H9 (cell line): ENCODE results near the gene SF3A2. TPM values are rescaled to one million over a fixed set of nuclear protein-coding genes. Genes with fewer than 3 reads are reported as not detected.
A peak's percentile ranks its signal among the peaks of the same experiment; 100 is the strongest.

ENCODE experiments used
- DNase-seq: peaks from one replicate; pipeline ENCODE4 v3.0.0-alpha.2; 2017
- H2AFZ ChIP-seq: one replicate; pipeline ENCODE4 v1.6.1; 2013; ENCODE audit warnings: mild to moderate bottlenecking, low read length, control low read depth, moderate library complexity
- H2AK5ac ChIP-seq: 2 replicates; pipeline ENCODE4 v1.6.1; 2013; ENCODE audit warnings: low read length, control low read depth, mixed read lengths; ENCODE audit not compliant: insufficient read length
- H2BK120ac ChIP-seq: one replicate; pipeline ENCODE4 v1.6.1; 2013; ENCODE audit warnings: low read depth, mild to moderate bottlenecking, low read length, control low read depth, inconsistent platforms; ENCODE audit not compliant: poor library complexity, severe bottlenecking
- H2BK12ac ChIP-seq: 2 replicates; pipeline ENCODE4 v1.6.1; 2013; ENCODE audit warnings: low read length, control low read depth, mixed read lengths, low read depth; ENCODE audit not compliant: insufficient read length
- H2BK15ac ChIP-seq: 2 replicates; pipeline ENCODE4 v1.6.1; 2013; ENCODE audit warnings: low read depth, low read length, control low read depth
- H2BK20ac ChIP-seq: one replicate; pipeline ENCODE4 v1.6.1; 2013; ENCODE audit warnings: low read depth, mild to moderate bottlenecking, low read length, control low read depth, inconsistent platforms; ENCODE audit not compliant: poor library complexity, severe bottlenecking
- H2BK5ac ChIP-seq: 2 replicates; pipeline ENCODE4 v1.6.1; 2013; ENCODE audit warnings: low read length, control low read depth, mixed read lengths; ENCODE audit not compliant: insufficient read length
- H3K14ac ChIP-seq: 2 replicates; pipeline ENCODE4 v1.6.1; 2013; ENCODE audit warnings: low read length, control low read depth; ENCODE audit not compliant: insufficient read depth
- H3K18ac ChIP-seq: 2 replicates; pipeline ENCODE4 v1.6.1; 2013; ENCODE audit warnings: low read depth, mild to moderate bottlenecking, mixed read lengths, low read length, control low read depth; ENCODE audit not compliant: insufficient read length
- H3K23ac ChIP-seq: 2 replicates; pipeline ENCODE4 v1.6.1; 2013; ENCODE audit warnings: low read length, control low read depth, mixed read lengths, low read depth; ENCODE audit not compliant: insufficient read length
- H3K23me2 ChIP-seq: 2 replicates; pipeline ENCODE4 v1.6.1; 2013; ENCODE audit warnings: low read depth, mild to moderate bottlenecking, mixed read lengths, low read length, control low read depth; ENCODE audit not compliant: insufficient read length, poor library complexity, severe bottlenecking
- H3K27ac ChIP-seq: 2 replicates; pipeline ENCODE4 v1.5.1; 2013; ENCODE audit warnings: low read length, control low read depth, mixed read lengths, low read depth; ENCODE audit not compliant: insufficient read length
- H3K27me3 ChIP-seq: 2 replicates; pipeline ENCODE4 v1.6.1; 2013; ENCODE audit warnings: low read length, control low read depth, inconsistent platforms; ENCODE audit not compliant: insufficient read depth
- H3K4ac ChIP-seq: 2 replicates; pipeline ENCODE4 v1.6.1; 2013; ENCODE audit warnings: low read depth, mild to moderate bottlenecking, control low read depth, inconsistent platforms, low read length, moderate library complexity
- H3K4me1 ChIP-seq: 2 replicates; pipeline ENCODE4 v1.6.1; 2013; ENCODE audit warnings: low read length, control low read depth, inconsistent platforms; ENCODE audit not compliant: insufficient read depth
- H3K4me2 ChIP-seq: 2 replicates; pipeline ENCODE4 v1.6.1; 2013; ENCODE audit warnings: low read length, control low read depth, mixed read lengths; ENCODE audit not compliant: insufficient read length, insufficient read depth
- H3K56ac ChIP-seq: 2 replicates; pipeline ENCODE4 v1.6.1; 2013; ENCODE audit warnings: low read depth, mild to moderate bottlenecking, mixed read lengths, low read length, control low read depth; ENCODE audit not compliant: insufficient read length
- H3K79me1 ChIP-seq: 2 replicates; pipeline ENCODE4 v1.6.1; 2013; ENCODE audit warnings: low read depth, mild to moderate bottlenecking, moderate library complexity, low read length, control low read depth, inconsistent platforms; ENCODE audit not compliant: insufficient read depth, poor library complexity, severe bottlenecking
- H3K79me2 ChIP-seq: 2 replicates; pipeline ENCODE4 v1.6.1; 2013; ENCODE audit warnings: low read length, control low read depth, inconsistent platforms; ENCODE audit not compliant: insufficient read depth
- H3K9ac ChIP-seq: 2 replicates; pipeline ENCODE4 v1.6.1; 2013; ENCODE audit warnings: low read length, control low read depth, mixed read lengths; ENCODE audit not compliant: insufficient read length; ENCODE audit errors: extremely low read depth
- H3K9me3 ChIP-seq: one replicate; pipeline ENCODE4 v1.6.1; 2013; ENCODE audit warnings: low read depth, low read length, inconsistent platforms; ENCODE audit not compliant: control insufficient read depth
- H3T11ph ChIP-seq: one replicate; pipeline ENCODE4 v1.6.1; 2013; ENCODE audit warnings: mild to moderate bottlenecking, low read length, control low read depth, inconsistent platforms
- H4K20me1 ChIP-seq: one replicate; pipeline ENCODE4 v1.6.1; 2013; ENCODE audit not compliant: control insufficient read depth, insufficient read length, insufficient read depth
- H4K5ac ChIP-seq: 2 replicates; pipeline ENCODE4 v1.6.1; 2013; ENCODE audit warnings: low read depth, mild to moderate bottlenecking, mixed read lengths, low read length, control low read depth; ENCODE audit not compliant: insufficient read length
- H4K8ac ChIP-seq: replicated peaks from 2 replicates; pipeline ENCODE4 v1.6.1; 2013; ENCODE audit warnings: low read length, control low read depth, mixed read lengths, low read depth; ENCODE audit not compliant: insufficient read length
- H4K91ac ChIP-seq: 2 replicates; pipeline ENCODE4 v1.6.1; 2013; ENCODE audit warnings: low read depth, mild to moderate bottlenecking, moderate library complexity, mixed read lengths, low read length, control low read depth; ENCODE audit not compliant: insufficient read length
- H3K27ac Mint-ChIP-seq, 3 experiments: 2 replicates in 2 of 3; 3 replicates in 1 of 3; pipeline ENCODE4 v1.8.0; 2020 to 2021; ENCODE audit warnings: mixed read lengths in 3 of 3, mild to moderate bottlenecking in 1 of 3, moderate library complexity in 1 of 3
- H3K27me3 Mint-ChIP-seq: 2 replicates; pipeline ENCODE4 v1.8.0; 2021; ENCODE audit warnings: low read depth, mild to moderate bottlenecking, moderate library complexity, mixed read lengths
- H3K36me3 Mint-ChIP-seq, 3 experiments: 2 replicates in 2 of 3; 3 replicates in 1 of 3; pipeline ENCODE4 v1.8.0; 2020 to 2021; ENCODE audit warnings: low read depth in 3 of 3, mixed read lengths in 3 of 3; ENCODE audit not compliant: insufficient read depth in 1 of 3
- H3K4me1 Mint-ChIP-seq, 2 experiments: 2 replicates each; pipeline ENCODE4 v1.8.0; 2020; ENCODE audit warnings: mixed read lengths in 2 of 2
- H3K4me3 Mint-ChIP-seq, 2 experiments: 2 replicates in 1 of 2; 3 replicates in 1 of 2; pipeline ENCODE4 v1.8.0; 2020 to 2021; ENCODE audit warnings: mild to moderate bottlenecking in 2 of 2, mixed read lengths in 2 of 2, moderate library complexity in 1 of 2
- H3K9me3 Mint-ChIP-seq, 2 experiments: 2 replicates in 1 of 2; 3 replicates in 1 of 2; pipeline ENCODE4 v1.8.0; 2020; ENCODE audit warnings: mild to moderate bottlenecking in 2 of 2, mixed read lengths in 2 of 2, moderate library complexity in 1 of 2
- WGBS: extraction: QIAGEN DNeasy Blood & Tissue Kit; methylation state at CpG from one replicate; pipeline ENCODE4 v1.1.7; 2013; ENCODE audit warnings: missing lambda C conversion rate, low lambda C conversion rate, mixed read lengths; ENCODE audit not compliant: insufficient read length; ENCODE audit errors: extremely low coverage; 5-methylcytosine and 5-hydroxymethylcytosine counted together
- total RNA-seq: library from RNA; stranded (reverse); gene quantifications from 2 replicates; pipeline ENCODE4 v1.2.1, GENCODE V29; 2021
- TF ChIP-seq, protein P1 (sequence below): fragments of 200-600 bp; sonication (generic); conservative IDR thresholded peaks from 3 replicates; pipeline ENCODE4 v1.8.0; 2021; ENCODE audit warnings: antibody characterized with exemption, mild to moderate bottlenecking

Gene SF3A2
- total RNA-seq, 1 experiment from 2014 or later, result 166 TPM

- H2AK5ac ChIP-seq, result no peak overlapping the region
- H4K20me1 ChIP-seq, result no peaks in the 10 kb centered on the region
- H2BK12ac ChIP-seq, result no peak overlapping the region
- H3K23me2 ChIP-seq, result no peaks in the 10 kb centered on the region
- H3K18ac ChIP-seq, result no peak overlapping the region
- H3K4ac ChIP-seq, result no peak overlapping the region
- no peaks in the 10 kb centered on the region for H3K79me1 ChIP-seq
- no peak overlapping the region for H3K14ac ChIP-seq
- no peak overlapping the region for H4K91ac ChIP-seq
- H3K23ac ChIP-seq, result no peak overlapping the region
- Mint-ChIP-seq H3K4me1 (peaks cover 7 to 18% of the 10 kb centered on the region in 2 experiments; a peak in 3 of 4 replicates), H3K27ac (no peak overlapping the region), H3K4me3 (peak overlapping the region; percentile 52 to 82), H3K36me3 (peaks cover 0 to 7% (median 4%) of the 10 kb centered on the region in 3 experiments; a peak in 3 of 7 replicates), H3K27me3 (peaks cover 95% of the 10 kb centered on the region), H3K9me3 (peaks cover 5 to 6% of the 10 kb centered on the region in 2 experiments; a peak in 3 of 5 replicates)
- no CpG with 5 or more reads among the region's 74 CpGs for WGBS
- no peak for DNase-seq
- no peak overlapping the region for H2BK20ac ChIP-seq
- H3T11ph ChIP-seq, result no peak overlapping the region
- no peak overlapping the region for H4K5ac ChIP-seq
- no peak overlapping the region for H4K8ac ChIP-seq
- TF ChIP-seq, protein P1, sequence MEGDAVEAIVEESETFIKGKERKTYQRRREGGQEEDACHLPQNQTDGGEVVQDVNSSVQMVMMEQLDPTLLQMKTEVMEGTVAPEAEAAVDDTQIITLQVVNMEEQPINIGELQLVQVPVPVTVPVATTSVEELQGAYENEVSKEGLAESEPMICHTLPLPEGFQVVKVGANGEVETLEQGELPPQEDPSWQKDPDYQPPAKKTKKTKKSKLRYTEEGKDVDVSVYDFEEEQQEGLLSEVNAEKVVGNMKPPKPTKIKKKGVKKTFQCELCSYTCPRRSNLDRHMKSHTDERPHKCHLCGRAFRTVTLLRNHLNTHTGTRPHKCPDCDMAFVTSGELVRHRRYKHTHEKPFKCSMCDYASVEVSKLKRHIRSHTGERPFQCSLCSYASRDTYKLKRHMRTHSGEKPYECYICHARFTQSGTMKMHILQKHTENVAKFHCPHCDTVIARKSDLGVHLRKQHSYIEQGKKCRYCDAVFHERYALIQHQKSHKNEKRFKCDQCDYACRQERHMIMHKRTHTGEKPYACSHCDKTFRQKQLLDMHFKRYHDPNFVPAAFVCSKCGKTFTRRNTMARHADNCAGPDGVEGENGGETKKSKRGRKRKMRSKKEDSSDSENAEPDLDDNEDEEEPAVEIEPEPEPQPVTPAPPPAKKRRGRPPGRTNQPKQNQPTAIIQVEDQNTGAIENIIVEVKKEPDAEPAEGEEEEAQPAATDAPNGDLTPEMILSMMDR, result no peak
- H3K4me1 ChIP-seq, result no peaks in the 10 kb centered on the region
- H3K79me2 ChIP-seq, result no peaks in the 10 kb centered on the region
- no peak overlapping the region for H3K9ac ChIP-seq
- no peak overlapping the region for H3K56ac ChIP-seq
- H3K4me2 ChIP-seq, result peak overlapping the region; percentile 65
- no peak overlapping the region for H2BK5ac ChIP-seq
- no peak overlapping the region for H2BK15ac ChIP-seq
- no peak overlapping the region for H3K27ac ChIP-seq
- H2AFZ ChIP-seq, result no peak overlapping the region
- H2BK120ac ChIP-seq, result no peak overlapping the region
- peaks cover 35% of the 10 kb centered on the region; the same call in 1 of the 2 replicates for H3K27me3 ChIP-seq
- H3K9me3 ChIP-seq, result no peaks in the 10 kb centered on the region
Measured at GRCh38 chr19:2289714-2290435, 53.3 kb downstream of the SF3A2 start.
